ENCODE measurements around the gene CLASP2.

DNA sequence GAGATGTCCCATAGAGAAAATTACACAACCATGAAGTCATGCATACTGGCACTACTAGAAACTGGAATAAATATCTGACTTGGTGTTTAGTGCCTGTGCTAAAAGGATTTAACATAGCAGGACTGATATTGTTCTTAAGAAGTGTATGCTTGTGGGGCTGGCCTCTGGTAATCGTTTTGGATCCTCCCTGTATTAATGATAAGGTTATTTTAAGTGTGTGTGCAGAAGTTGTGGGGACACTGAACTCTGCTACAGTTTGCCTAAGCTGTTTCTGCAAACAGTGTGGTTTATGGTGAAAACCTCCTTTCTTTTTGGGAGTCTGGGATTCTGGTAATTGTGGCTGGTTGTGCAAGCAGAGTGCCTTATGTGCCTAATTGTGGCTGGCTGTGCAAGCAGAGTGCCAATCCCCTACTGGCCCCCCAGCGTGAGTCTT is 120.8 kb downstream of the CLASP2 start:
- TF ChIP-seq, protein P1, sequence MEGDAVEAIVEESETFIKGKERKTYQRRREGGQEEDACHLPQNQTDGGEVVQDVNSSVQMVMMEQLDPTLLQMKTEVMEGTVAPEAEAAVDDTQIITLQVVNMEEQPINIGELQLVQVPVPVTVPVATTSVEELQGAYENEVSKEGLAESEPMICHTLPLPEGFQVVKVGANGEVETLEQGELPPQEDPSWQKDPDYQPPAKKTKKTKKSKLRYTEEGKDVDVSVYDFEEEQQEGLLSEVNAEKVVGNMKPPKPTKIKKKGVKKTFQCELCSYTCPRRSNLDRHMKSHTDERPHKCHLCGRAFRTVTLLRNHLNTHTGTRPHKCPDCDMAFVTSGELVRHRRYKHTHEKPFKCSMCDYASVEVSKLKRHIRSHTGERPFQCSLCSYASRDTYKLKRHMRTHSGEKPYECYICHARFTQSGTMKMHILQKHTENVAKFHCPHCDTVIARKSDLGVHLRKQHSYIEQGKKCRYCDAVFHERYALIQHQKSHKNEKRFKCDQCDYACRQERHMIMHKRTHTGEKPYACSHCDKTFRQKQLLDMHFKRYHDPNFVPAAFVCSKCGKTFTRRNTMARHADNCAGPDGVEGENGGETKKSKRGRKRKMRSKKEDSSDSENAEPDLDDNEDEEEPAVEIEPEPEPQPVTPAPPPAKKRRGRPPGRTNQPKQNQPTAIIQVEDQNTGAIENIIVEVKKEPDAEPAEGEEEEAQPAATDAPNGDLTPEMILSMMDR (IDR thresholded peaks at IDR 0.05): no peak
- TF ChIP-seq POLR2A (IDR thresholded peaks at IDR 0.05): no peak
